H1 (cell line): ENCODE measurements around the gene EDA. TPM values are rescaled to one million over a fixed set of nuclear protein-coding genes. Genes with fewer than 3 reads are reported as not detected.

Source experiments
- CTCF ChIA-PET: fragments of 300-600 bp; sonication (Branson Sonifier 250); formaldehyde crosslinking; loops from one replicate; lab custom pipeline; 2021; ENCODE audit not compliant: partially characterized antibody; lab: Charles Lee
- POLR2A ChIA-PET: fragments of 300-600 bp; sonication (Branson Sonifier 250); formaldehyde crosslinking; loops from one replicate; lab custom pipeline; 2021; ENCODE audit warnings: inconsistent platforms; ENCODE audit not compliant: partially characterized antibody; lab: Charles Lee
- DNase-seq, 2 experiments: peaks; one replicate each; pipeline versions ENCODE4 v3.0.0 to v3.0.0-alpha.2; 2010 to 2022; ENCODE audit warnings: low spot score in 2 of 2, low read depth in 1 of 2, mixed read lengths in 1 of 2
- FAIRE-seq: peaks from 2 replicates; lab custom pipeline; 2011; peaks lifted over from hg19 to GRCh38; lab: Jason Lieb, UNC
- H2AFZ ChIP-seq: 2 replicates; pipeline ENCODE4 v1.8.1; 2012; ENCODE audit warnings: low read length, inconsistent platforms
- H2AK5ac ChIP-seq: 2 replicates; pipeline ENCODE4 v1.6.1; 2013; ENCODE audit warnings: low read depth, low read length
- H2BK120ac ChIP-seq: replicated peaks from 2 replicates; pipeline ENCODE3; 2013; ENCODE audit warnings: low read depth, low read length, inconsistent platforms
- H2BK12ac ChIP-seq: 2 replicates; pipeline ENCODE4 v1.6.1; 2013; ENCODE audit warnings: low read depth, low read length
- H2BK15ac ChIP-seq: 2 replicates; pipeline ENCODE4 v1.6.1; 2013; ENCODE audit warnings: low read length
- H2BK20ac ChIP-seq: 2 replicates; pipeline ENCODE4 v1.6.1; 2013; ENCODE audit warnings: low read length
- H2BK5ac ChIP-seq: 2 replicates; pipeline ENCODE4 v1.6.1; 2013; ENCODE audit warnings: low read depth, low read length
- H3K14ac ChIP-seq: 2 replicates; pipeline ENCODE4 v1.6.1; 2013; ENCODE audit warnings: inconsistent platforms; ENCODE audit not compliant: insufficient read length
- H3K18ac ChIP-seq: 2 replicates; pipeline ENCODE4 v1.6.1; 2013; ENCODE audit warnings: low read length; ENCODE audit errors: extremely low read depth
- H3K23ac ChIP-seq: 2 replicates; pipeline ENCODE4 v1.6.1; 2013; ENCODE audit warnings: inconsistent platforms; ENCODE audit not compliant: insufficient read length
- H3K23me2 ChIP-seq: 2 replicates; pipeline ENCODE4 v1.6.1; 2013; ENCODE audit warnings: low read depth, low read length
- H3K27ac ChIP-seq: 2 replicates; pipeline ENCODE4 v1.6.1; 2011; ENCODE audit warnings: low read depth, low read length, inconsistent platforms
- H3K27me3 ChIP-seq, 4 experiments: replicated peaks in 1 of 4; 1 replicate in 1 of 4; 2 replicates in 3 of 4; pipeline versions ENCODE4 v1.6.1 to v1.8.1; 2011 to 2013; ENCODE audit warnings: low read length in 3 of 4, mild to moderate bottlenecking in 3 of 4, inconsistent platforms in 2 of 4, mixed read lengths in 2 of 4, moderate library complexity in 1 of 4; ENCODE audit not compliant: control insufficient read depth in 3 of 4, insufficient read depth in 3 of 4; ENCODE audit errors: extremely low read depth in 1 of 4
- H3K36me3 ChIP-seq, 4 experiments: 2 replicates each; pipeline versions ENCODE4 v1.6.1 to v1.8.1; 2011 to 2013; ENCODE audit warnings: mild to moderate bottlenecking in 4 of 4, low read length in 3 of 4, moderate library complexity in 2 of 4, control low read depth in 1 of 4, inconsistent platforms in 1 of 4; ENCODE audit not compliant: insufficient read depth in 4 of 4, control insufficient read depth in 2 of 4
- H3K4ac ChIP-seq: replicated peaks from 2 replicates; pipeline ENCODE3; 2013; ENCODE audit warnings: low read length, low read depth, mixed read lengths, inconsistent platforms; ENCODE audit not compliant: insufficient read length
- H3K4me1 ChIP-seq, 4 experiments: replicated peaks in 1 of 4; 1 replicate in 1 of 4; 2 replicates in 3 of 4; pipeline versions ENCODE4 v1.6.1 to v1.8.1; 2011 to 2013; ENCODE audit warnings: low read length in 3 of 4, inconsistent platforms in 2 of 4, mixed read lengths in 1 of 4; ENCODE audit not compliant: insufficient read depth in 4 of 4, control insufficient read depth in 3 of 4
- H3K4me2 ChIP-seq, 2 experiments: 2 replicates each; pipeline versions ENCODE4 v1.6.1 to v1.8.1; 2011 to 2013; ENCODE audit warnings: low read depth in 2 of 2, low read length in 2 of 2, control low read depth in 1 of 2, inconsistent platforms in 1 of 2, mild to moderate bottlenecking in 1 of 2; ENCODE audit not compliant: insufficient read depth in 1 of 2
- H3K4me3 ChIP-seq, 4 experiments: fragments of 200-600, 300-600 bp in 1 of 4; sonication (generic), shearing (Covaris generic), sonication (Bioruptor Twin) in 1 of 4; 2 replicates each; pipeline versions ENCODE4 v1.5.1 to v1.8.1; 2011 to 2016; ENCODE audit warnings: low read length in 4 of 4, low read depth in 3 of 4, control low read depth in 2 of 4, inconsistent platforms in 2 of 4, mild to moderate bottlenecking in 2 of 4, mixed read lengths in 1 of 4, moderate library complexity in 1 of 4; ENCODE audit not compliant: insufficient read depth in 2 of 4; ENCODE audit errors: extremely low read depth in 1 of 4
- H3K56ac ChIP-seq: replicated peaks from 2 replicates; pipeline ENCODE3; 2013; ENCODE audit warnings: low read depth, mild to moderate bottlenecking, mixed read lengths, low read length, inconsistent platforms; ENCODE audit not compliant: insufficient read length
- H3K79me1 ChIP-seq: 2 replicates; pipeline ENCODE4 v1.6.1; 2013; ENCODE audit warnings: low read depth, low read length, control low read depth
- H3K79me2 ChIP-seq, 2 experiments: 2 replicates each; pipeline versions ENCODE4 v1.6.1 to v1.8.1; 2012 to 2013; ENCODE audit warnings: low read length in 2 of 2, mild to moderate bottlenecking in 2 of 2, inconsistent platforms in 1 of 2; ENCODE audit not compliant: insufficient read depth in 2 of 2, control insufficient read depth in 1 of 2
- H3K9ac ChIP-seq, 4 experiments: replicated peaks in 1 of 4; 1 replicate in 1 of 4; 2 replicates in 3 of 4; pipeline versions ENCODE4 v1.6.1 to v1.8.1; 2011 to 2013; ENCODE audit warnings: low read depth in 3 of 4, low read length in 3 of 4, control low read depth in 2 of 4, mild to moderate bottlenecking in 2 of 4, moderate library complexity in 2 of 4, inconsistent platforms in 1 of 4; ENCODE audit errors: extremely low read depth in 1 of 4
- H3K9me3 ChIP-seq, 2 experiments: 2 replicates each; pipeline versions ENCODE4 v1.6.1 to v1.8.1; 2012 to 2013; ENCODE audit warnings: mild to moderate bottlenecking in 2 of 2, moderate library complexity in 2 of 2, control low read depth in 1 of 2, inconsistent platforms in 1 of 2, low read depth in 1 of 2, low read length in 1 of 2, mixed read lengths in 1 of 2; ENCODE audit not compliant: insufficient read depth in 2 of 2
- H4K20me1 ChIP-seq, 2 experiments: replicated peaks in 1 of 2; 2 replicates each; pipeline versions ENCODE3 to v1.8.1; 2011 to 2013; ENCODE audit warnings: inconsistent platforms in 2 of 2, low read length in 2 of 2, mild to moderate bottlenecking in 1 of 2; ENCODE audit not compliant: insufficient read depth in 2 of 2, control insufficient read depth in 1 of 2
- H4K5ac ChIP-seq: 2 replicates; pipeline ENCODE4 v1.6.1; 2013; ENCODE audit warnings: low read length, low read depth, mixed read lengths, inconsistent platforms; ENCODE audit not compliant: insufficient read length
- H4K8ac ChIP-seq: 2 replicates; pipeline ENCODE4 v1.8.0; 2013; ENCODE audit warnings: mild to moderate bottlenecking, moderate library complexity, low read length, inconsistent platforms; ENCODE audit not compliant: insufficient read depth; ENCODE audit errors: extremely low read depth
- H4K91ac ChIP-seq: replicated peaks from 2 replicates; pipeline ENCODE3; 2013; ENCODE audit warnings: low read length, mixed read lengths, inconsistent platforms; ENCODE audit not compliant: insufficient read length
- MAFK ChIP-seq: IDR thresholded peaks from 2 replicates; pipeline ENCODE4 v1.6.1; 2012; ENCODE audit warnings: low read depth, mild to moderate bottlenecking, improper control_type of control experiment, low read length
- WGBS, 2 experiments: shearing (Covaris generic) in 1 of 2; methylation state at CpG; one replicate each; pipeline versions ENCODE4 v1.1.6 to v1.1.7; 2013 to 2015; ENCODE audit warnings: low lambda C conversion rate in 2 of 2, mixed read lengths in 2 of 2, inconsistent platforms in 1 of 2, low coverage in 1 of 2, missing lambda C conversion rate in 1 of 2; ENCODE audit not compliant: insufficient replicate concordance in 2 of 2, insufficient coverage in 1 of 2, insufficient read length in 1 of 2; ENCODE audit errors: extremely low coverage in 1 of 2, missing lambda C conversion rate in 1 of 2; 5-methylcytosine and 5-hydroxymethylcytosine counted together
- polyA plus RNA-seq, 7 experiments: library from polyadenylated mRNA; depleted of rRNA in 3 of 7; stranded (reverse) in 5 of 7; unstranded in 2 of 7; fragments of >200 nt in 5 of 7; fragments of 200-250 nt in 2 of 7; gene quantifications; 1 replicate in 5 of 7; 2 replicates in 1 of 7; 4 replicates in 1 of 7; pipeline versions ENCODE4 v1.2.1 to v1.2.3, GENCODE V29; 2011 to 2013; ENCODE audit warnings: missing spikeins in 2 of 7, mixed read lengths in 2 of 7
- total RNA-seq: library from RNA; stranded (reverse); fragmentation: NEBNext Ultra II Directional; extraction: Animal tissue kit (Norgen Biotek cat#: 25700); gene quantifications from 2 replicates; pipeline ENCODE4 v1.2.1, GENCODE V29; 2021

EDA gene
- total and polyA plus RNA-seq, 2 of the 8 experiments (the other 6 are each of a cell fraction or from before 2014, with no cell fraction given), result 7.5 to 10.5 TPM

DNA sequence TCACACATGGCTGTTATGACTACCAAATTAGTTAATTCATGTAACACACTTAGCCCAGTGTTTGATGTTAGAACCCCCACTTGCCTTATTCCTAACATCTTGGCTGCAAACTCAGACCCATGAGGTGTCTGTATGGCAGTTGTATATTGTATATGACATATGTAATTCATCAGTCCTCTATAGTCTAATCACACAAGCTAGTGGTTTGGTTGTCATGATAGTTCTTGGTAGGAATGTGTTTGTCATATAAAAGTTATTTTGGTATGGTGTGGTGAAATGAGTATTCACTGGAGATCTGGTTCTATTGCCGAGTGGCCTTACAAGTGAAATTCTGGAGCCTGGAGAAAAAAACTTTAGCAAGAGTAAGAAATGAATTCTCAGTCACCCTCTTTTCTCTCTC is 284.6 kb downstream of the EDA start:
- H3K9me3 ChIP-seq, result no peaks in the 10 kb centered on the region
- no peak for TF ChIP-seq MAFK
- no peak overlapping the region for H2AK5ac ChIP-seq
- no peaks in the 10 kb centered on the region for H4K20me1 ChIP-seq
- no peak overlapping the region for H2AFZ ChIP-seq
- no peaks in the 10 kb centered on the region for H3K27me3 ChIP-seq
- no peak overlapping the region for H2BK12ac ChIP-seq
- no peak overlapping the region for H2BK120ac ChIP-seq
- no peak overlapping the region for H3K56ac ChIP-seq
- no peaks in the 10 kb centered on the region for H3K4me1 ChIP-seq
- H3K79me1 ChIP-seq, result no peaks in the 10 kb centered on the region
- H4K5ac ChIP-seq, result no peak overlapping the region
- 100% methylated on average over 1 of the region's 1 CpG; no CpG with 5 or more reads in 1 of the 2 experiments for WGBS, 2 experiments
- ChIA-PET CTCF (no interaction called here), POLR2A (no interaction called here)
- no peak overlapping the region for H3K27ac ChIP-seq
- H4K91ac ChIP-seq, result no peak overlapping the region
- no peak overlapping the region for H3K9ac ChIP-seq
- no peak overlapping the region for H3K18ac ChIP-seq
- no peak overlapping the region for H2BK20ac ChIP-seq
- H3K4me2 ChIP-seq, result no peak overlapping the region
- no peaks in the 10 kb centered on the region for H3K23me2 ChIP-seq
- no peak overlapping the region for H2BK5ac ChIP-seq
- FAIRE-seq, result no peak
- no peak overlapping the region for H4K8ac ChIP-seq
- H3K23ac ChIP-seq, result no peak overlapping the region
- H2BK15ac ChIP-seq, result no peak overlapping the region
- H3K4ac ChIP-seq, result no peak overlapping the region
- H3K4me3 ChIP-seq, result no peak overlapping the region
- no peak overlapping the region for H3K14ac ChIP-seq
- H3K79me2 ChIP-seq, result no peaks in the 10 kb centered on the region
- no peaks in the 10 kb centered on the region for H3K36me3 ChIP-seq
- DNase-seq, result no peak
